Measurements from ENCODE around the gene CFAP20. TPM values are rescaled to one million over a fixed set of nuclear protein-coding genes. Genes with fewer than 3 reads are reported as not detected.

CFAP20 gene
- total RNA-seq, 4 donors from 2014 or later: 34.8 to 90.2 (median 57.7) TPM

- no peak for DNase-seq
- Histone ChIP-seq H3K4me3 (replicated peaks in 1 of 3) (no peak overlapping the region), H3K4me1 (no peaks in the 10 kb centered on the region), H3K27me3 (no peaks in the 10 kb centered on the region), H3K9me3 (no peaks in the 10 kb centered on the region), H3K27ac (no peak overlapping the region), H3K36me3 (no peaks in the 10 kb centered on the region)
- TF ChIP-seq POLR2A (IDR thresholded peaks at IDR 0.05): no peak
- no peak for TF ChIP-seq CTCF (IDR thresholded peaks at IDR 0.05)
- intact Hi-C loops (cut with DNase I): no loop called here
- WGBS, 2 donors: 86 to 91% methylated on average over 23 of the region's 23 CpGs
Observed at GRCh38 chr16:58087209-58087913, 41.8 kb downstream of the CFAP20 start.

GRCh38 chr16:58086381-58087208 lies 42.6 kb downstream of the CFAP20 start:
- no peak overlapping the region for H3K4me3 ChIP-seq (replicated peaks in 1 of 3)
- H3K36me3 ChIP-seq: no peaks in the 10 kb centered on the region
- intact Hi-C loops (cut with DNase I): no loop called here
- H3K27ac ChIP-seq: no peak overlapping the region
- no peaks in the 10 kb centered on the region for H3K27me3 ChIP-seq
- 83 to 85% methylated on average over 15 to 19 of the region's 19 CpGs for WGBS, 2 donors
- H3K4me1 ChIP-seq: no peaks in the 10 kb centered on the region
- H3K9me3 ChIP-seq: no peaks in the 10 kb centered on the region
- TF ChIP-seq POLR2A (IDR thresholded peaks at IDR 0.05) (no peak), CTCF (IDR thresholded peaks at IDR 0.05) (no peak)
- DNase-seq: no peak

- no peaks in the 10 kb centered on the region for H3K4me1 ChIP-seq
- no peaks in the 10 kb centered on the region for H3K36me3 ChIP-seq
- no peak overlapping the region for H3K27ac ChIP-seq
- no peaks in the 10 kb centered on the region for H3K9me3 ChIP-seq
- 86 to 93% methylated on average over 21 of the region's 21 CpGs for WGBS, 2 donors
- intact Hi-C loops (cut with DNase I): no loop called here
- DNase-seq: no peak
- H3K4me3 ChIP-seq (replicated peaks in 1 of 3): no peak overlapping the region
- no peak for TF ChIP-seq POLR2A (IDR thresholded peaks at IDR 0.05)
- no peak for TF ChIP-seq CTCF (IDR thresholded peaks at IDR 0.05)
- H3K27me3 ChIP-seq: no peaks in the 10 kb centered on the region
Observed at GRCh38 chr16:58085584-58086251, 43.5 kb downstream of the CFAP20 start.

- TF ChIP-seq CTCF (IDR thresholded peaks at IDR 0.05): no peak
- TF ChIP-seq POLR2A (IDR thresholded peaks at IDR 0.05): no peak
- intact Hi-C loops (cut with DNase I): no loop called here
- no peak overlapping the region for H3K4me3 ChIP-seq (replicated peaks in 1 of 3)
- H3K27me3 ChIP-seq: no peaks in the 10 kb centered on the region
- no peak for DNase-seq
- no peaks in the 10 kb centered on the region for H3K4me1 ChIP-seq
- WGBS, 2 donors: 95 to 96% methylated on average over 11 of the region's 11 CpGs
- H3K27ac ChIP-seq: no peak overlapping the region
- no peaks in the 10 kb centered on the region for H3K9me3 ChIP-seq
- no peaks in the 10 kb centered on the region for H3K36me3 ChIP-seq
Observed at GRCh38 chr16:58085171-58085570, 44.0 kb downstream of the CFAP20 start.
